Renal pelvis (tissue), 4 donors: ENCODE measurements around the gene CHD6. TPM values are rescaled to one million over a fixed set of nuclear protein-coding genes. Genes with fewer than 3 reads are reported as not detected.

Experiments used
- DNase-seq: peaks from one replicate; pipeline ENCODE4 v3.0.0-alpha.2; 2013
- polyA plus RNA-seq, 3 donors: library from polyadenylated mRNA; unstranded; fragments of 120-200 nt; gene quantifications; one replicate each; pipeline ENCODE4 v1.2.1, GENCODE V29; 2013; ENCODE audit not compliant: insufficient read length in 3 of 3

CHD6 gene
- polyA plus RNA-seq, 3 donors, result 46.9 to 60.4 (median 55.4) TPM

DNA sequence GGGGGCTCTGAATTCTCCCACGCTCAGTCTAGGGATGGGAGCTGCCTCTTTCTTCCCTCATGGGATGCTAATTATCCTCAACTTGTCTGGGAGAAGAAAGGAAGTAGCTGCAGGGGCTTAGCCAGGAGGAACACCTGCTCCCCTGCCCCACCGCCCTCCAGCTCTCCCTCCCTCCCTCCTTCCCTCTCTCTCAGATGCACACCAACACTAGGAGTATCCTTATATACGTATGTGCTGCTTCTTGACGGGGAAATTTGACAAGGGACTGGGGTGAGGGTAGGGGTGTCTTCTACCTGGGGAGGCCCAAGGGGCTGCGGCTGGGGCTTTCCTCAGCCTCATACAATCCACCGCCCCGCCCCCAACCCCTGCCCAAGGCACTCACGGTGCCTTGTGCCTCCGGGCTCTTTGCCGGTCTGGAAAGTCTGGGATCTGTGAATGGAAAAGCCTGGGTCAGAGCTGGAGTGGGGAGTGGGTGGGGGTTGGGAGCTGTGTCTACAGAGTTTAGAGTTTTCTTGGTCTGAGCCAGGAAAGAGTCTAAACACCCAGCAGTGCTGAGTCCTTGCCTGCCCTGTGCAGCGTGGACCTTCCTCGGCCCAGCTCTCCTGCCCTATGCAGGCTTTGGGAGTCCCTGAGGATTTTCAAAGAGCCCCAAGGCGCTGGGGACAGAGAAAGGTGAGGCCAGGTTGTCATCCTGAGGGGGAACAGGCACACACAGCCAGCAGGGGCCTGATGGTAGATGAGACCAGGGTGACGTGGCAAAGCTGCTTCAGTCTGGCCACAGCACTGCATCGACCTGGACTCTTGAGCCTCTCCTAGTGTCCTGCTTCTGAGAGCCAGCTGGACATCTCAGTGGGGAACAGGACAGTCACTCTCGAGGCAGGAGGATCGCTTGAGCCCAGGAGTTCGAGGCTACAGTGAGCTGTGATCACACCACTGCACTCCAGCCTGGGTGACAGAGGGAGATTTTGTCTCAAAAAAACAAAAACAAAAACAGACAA is 222.2 kb downstream of the CHD6 start:
- no peak for DNase-seq

DNA sequence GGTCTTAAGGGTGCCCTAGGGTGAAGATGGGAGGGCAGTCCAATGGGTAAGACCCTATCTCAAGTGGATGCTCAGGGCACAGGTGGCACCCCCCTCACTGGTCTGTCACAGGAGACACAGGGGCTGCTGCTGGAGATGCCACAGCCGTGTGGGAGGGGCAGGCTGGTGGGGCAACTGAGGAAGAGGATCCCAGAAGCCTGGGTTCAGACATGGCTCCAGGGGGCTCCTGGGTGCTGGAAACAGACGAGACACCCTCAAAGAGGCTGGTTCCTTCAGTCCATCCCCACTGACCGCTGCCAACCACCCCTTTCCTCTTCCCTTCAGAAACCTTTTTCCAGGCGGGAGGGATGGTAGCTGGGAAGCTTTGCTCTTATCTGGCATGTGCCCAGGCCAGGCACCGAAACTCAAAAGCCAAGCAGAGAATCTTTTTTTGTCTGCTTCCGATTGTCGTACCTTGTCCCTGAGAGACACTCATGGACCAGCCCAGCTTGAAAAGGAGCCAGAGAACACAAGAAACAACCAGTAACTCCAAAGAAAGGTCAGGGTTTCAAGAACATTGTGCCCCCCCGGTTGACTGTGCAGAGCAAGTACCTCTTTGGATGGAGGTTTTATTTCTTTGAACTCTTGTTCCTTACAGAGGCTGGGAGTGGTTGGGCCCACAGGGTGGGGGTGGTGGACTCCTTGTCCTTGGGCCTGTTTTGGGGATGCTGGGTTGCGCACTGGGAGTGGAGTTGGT is 223.1 kb downstream of the CHD6 start:
- DNase-seq, result no peak

DNA sequence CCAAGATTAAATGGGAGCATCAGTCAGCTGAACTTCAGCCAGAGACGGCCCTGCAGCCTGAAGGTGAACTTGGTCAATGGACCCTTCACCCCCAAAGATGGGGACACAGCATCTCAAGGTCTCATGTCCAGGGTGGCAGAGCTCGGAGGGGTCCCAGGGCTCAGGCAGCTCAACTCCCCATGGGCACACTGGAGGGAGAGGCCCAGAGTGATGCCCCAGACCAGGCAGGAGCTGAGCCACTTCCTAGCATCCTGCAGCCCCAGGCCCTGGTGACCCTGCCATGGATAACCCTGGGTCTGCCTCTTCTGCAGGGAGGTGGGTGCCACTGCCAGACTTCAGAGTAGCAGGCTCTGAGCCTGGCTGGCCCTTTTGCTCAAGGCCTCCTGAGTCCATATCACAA is 224.1 kb downstream of the CHD6 start:
- DNase-seq, result no peak

GRCh38 chr20:41393705-41394066 is 224.5 kb downstream of the CHD6 start:
- no peak for DNase-seq

DNA sequence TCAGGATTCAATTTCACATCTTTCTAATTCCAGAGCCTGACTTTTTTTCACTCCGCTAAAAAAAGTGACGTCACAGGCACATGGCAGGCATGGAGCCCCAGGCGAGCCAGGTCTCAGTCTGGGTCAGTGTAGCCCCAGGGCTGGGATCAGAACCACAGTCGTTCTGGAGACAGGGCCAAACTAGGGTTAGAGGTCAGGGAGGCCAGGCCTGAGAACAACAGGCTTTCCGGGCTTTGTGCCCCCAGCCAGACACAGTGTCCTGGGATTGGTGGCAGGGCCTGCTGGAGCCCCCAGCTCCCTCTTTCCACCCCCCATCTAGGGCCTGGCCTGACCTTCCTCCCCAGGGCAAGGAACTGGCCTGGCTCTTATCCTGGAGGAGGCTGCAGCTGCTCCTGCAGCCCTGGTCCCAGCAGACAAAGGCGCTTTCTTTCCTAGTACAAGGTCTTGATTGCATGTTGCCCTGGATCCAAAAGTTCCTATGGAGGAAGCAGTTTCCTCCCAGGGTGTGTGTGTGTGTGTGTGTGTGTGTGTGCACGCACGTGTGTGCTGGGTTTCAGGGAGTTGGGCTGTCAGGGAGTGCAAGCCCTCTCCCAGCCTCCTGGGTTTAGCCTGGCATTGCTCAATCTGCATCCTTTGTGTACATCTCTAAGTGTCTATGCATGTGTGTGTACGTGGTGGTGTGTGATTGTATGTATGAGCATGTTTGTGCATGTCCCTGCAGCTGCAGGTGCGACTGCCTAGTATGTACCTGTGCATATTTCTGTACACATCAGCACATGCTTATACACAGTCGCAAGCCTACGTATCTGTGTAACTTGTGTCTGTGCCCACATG is 225.1 kb downstream of the CHD6 start:
- no peak for DNase-seq

- DNase-seq, result no peak
Measured at GRCh38 chr20:41392295-41392694, 225.9 kb downstream of the CHD6 start.

DNA sequence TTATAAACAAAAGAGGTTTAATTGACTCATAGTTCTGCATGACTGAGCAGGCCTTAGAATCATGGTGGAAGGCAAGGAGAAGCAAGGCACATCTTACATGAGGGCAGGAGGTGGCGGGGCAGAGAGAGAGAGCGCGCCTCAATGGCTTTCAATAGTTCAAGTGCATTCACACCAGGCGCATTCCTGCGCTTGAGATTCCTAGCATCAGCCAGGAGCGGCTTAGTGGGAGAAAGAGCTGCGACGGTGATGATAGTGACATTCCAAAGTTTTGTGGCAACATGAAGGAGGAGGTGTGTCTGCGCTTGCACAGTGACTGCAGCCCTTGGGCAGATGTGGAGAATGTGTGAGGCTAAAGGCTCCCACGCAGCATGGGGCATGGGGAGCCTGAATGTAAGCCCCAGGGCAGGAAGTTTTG is 226.6 kb downstream of the CHD6 start:
- DNase-seq, result no peak

DNA sequence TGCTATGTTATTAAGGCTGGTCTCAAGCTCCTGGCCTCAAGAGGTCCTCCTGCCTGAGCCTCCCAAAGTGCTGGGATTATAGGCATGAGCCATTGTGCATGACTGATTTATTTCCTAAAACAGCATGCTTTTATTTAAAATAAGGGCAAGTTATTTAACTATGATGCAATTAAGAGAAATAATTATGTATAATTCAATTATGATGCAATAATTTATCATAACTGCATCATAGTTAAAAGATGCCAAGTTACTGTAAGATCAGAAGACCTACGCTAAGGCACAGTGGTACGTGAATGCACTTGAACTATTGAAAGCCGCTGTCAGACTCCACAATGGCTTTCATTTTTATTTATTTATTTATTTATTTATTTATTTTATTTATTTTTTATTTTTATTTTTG is 227.3 kb downstream of the CHD6 start:
- DNase-seq, result no peak

GRCh38 chr20:41387444-41387851 is 230.7 kb downstream of the CHD6 start:
- DNase-seq, result peak; percentile 61

DNA sequence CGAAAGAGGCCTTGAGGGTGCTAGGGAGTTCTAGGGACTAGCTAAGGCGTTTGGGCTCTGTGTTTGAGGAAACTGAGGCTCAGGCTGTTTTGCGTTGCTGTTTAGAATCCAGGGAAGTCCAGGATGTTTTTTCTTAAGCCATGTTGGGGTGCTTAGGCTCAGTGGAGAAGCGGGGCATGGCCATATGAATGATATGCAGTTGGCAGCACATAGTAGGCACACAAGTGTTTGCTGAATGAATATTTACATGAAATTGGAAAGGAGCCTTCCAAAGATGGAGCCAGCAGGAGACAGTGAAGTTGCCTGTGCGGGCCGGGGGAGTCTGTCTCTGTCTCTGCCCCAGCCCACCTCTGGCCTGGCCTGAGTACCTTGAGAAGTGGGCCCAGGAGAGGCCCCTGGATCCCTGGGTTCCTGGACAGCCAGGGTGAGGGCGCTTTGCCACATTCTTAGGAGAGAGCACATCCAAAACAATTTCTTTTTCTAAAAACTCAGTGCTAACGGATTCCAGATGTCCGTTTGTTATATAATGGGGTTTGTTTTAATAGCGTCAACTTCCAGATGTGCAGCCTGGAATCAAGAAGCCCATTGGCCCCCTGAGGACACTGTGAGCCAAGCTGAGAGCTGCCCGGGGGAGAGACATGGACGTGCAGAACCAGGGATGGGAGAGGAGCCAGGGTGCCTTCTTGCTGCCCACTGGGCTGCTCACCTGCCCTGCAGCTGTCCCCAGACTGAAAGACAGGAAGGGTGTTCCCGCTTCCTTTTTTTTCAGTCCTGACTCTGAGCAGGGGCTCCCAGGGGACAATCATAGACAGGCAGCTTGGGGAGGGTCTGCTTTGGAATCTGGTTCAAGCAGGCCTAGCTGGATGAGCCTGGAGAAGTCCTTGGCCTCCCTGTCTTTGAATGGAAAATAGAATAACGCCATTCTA is 231.4 kb downstream of the CHD6 start:
- DNase-seq, result no peak

- DNase-seq, result no peak
Measured at GRCh38 chr20:41382791-41383305, 235.3 kb downstream of the CHD6 start.

- DNase-seq, result no peak
Measured at GRCh38 chr20:41380551-41381193, 237.5 kb downstream of the CHD6 start.

GRCh38 chr20:41379551-41379950 is 238.6 kb downstream of the CHD6 start:
- DNase-seq, result no peak

DNA sequence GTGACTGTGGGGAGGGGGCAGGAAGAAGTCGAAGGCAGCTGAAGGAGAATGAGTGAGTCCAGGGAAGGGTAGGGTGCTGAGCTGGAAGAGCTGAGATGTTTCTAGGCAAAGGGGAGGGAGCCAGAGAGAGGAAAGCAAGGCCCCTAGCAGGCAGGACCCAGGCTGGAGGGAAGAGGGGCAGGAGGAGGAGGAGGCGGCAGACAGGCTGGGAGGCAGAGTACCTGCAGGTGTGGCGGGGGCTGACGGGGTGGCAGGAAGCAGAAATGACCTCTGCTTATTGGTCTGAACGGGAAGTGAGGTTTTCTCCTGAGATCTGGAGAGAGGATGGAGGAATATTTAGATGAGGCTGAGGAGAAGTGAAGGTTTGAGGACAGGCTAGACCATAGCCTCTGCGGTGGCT is 240.9 kb downstream of the CHD6 start:
- DNase-seq, result no peak

DNA sequence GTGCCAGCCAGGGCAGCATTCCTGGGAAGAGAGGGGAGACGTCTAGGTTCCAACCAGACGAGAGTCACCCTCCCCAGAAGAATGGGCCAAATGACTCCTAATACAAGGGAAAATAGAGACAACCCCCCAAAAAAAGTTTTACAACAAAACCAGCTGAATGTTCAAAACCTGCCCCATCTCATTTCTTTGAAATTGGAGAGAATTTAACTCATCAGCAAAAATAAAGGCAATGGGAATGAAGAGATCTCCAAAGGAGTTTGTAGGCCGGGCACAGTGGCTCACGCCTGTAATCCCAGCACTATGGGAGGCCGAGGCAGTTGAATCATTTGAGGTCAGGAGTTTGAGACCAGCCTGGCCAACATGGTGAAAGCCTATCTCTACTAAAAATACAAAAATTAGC is 241.8 kb downstream of the CHD6 start:
- no peak for DNase-seq

- DNase-seq, result no peak
Measured at GRCh38 chr20:41375846-41376245, 242.3 kb downstream of the CHD6 start.

DNA sequence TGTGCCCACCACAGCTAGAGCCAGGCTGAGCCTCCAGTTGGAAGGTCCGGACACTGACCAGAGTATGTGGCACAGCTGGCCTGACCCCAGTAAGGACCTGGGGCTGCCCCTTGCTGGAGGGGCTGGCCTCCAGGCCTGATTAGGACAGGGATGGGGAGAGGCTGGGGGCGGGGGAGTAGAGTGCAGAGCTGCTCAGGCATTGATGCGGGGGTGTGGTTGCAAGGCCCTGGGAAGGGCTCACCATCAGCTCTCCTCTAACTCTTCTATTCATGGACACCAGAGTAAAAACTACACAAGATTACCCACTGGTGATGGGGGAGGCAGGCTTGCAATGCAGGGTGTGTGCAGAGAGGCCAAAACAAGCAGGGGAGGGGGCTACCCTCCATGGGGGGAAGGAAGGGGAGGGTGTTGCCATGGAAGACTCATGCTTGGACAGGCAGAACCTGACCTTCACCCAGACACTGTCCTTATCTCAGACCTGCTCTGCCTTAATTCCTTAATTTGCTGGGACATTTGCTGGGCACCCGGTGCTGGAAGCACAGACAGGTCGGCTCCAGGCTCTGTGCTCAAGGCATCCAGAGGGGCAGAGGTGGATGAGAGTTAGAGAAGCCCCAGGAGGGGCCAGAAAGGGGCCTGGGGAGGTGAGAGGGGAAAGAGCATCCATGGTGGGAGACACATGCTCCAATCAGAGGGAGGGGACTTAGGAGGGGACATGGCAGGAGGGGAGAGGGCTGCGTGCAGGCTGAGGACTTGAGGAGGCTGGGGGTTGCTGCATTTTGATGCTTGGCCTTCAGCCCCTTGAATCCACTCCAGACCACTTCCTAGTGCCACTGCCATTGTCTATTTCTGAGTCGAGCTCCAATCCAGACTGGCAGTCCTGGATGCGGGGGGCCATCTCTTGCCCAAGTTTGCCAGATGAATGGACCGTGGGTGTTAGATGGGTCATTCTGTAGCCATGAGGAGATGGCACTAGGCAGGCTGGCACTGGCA is 244.0 kb downstream of the CHD6 start:
- peak; percentile 52 for DNase-seq

GRCh38 chr20:41373251-41373783 is 244.9 kb downstream of the CHD6 start:
- no peak for DNase-seq

- DNase-seq, result no peak
Measured at GRCh38 chr20:41371371-41371770, 246.8 kb downstream of the CHD6 start.
